Activated naive CD8-positive, alpha-beta T cell (primary cell): ENCODE data around the gene PXN.

Source experiments
- H3K27ac Mint-ChIP-seq: one replicate; pipeline ENCODE4 v1.8.0; 2021; ENCODE audit warnings: mixed read lengths
- H3K27me3 Mint-ChIP-seq: one replicate; pipeline ENCODE4 v1.8.0; 2021; ENCODE audit warnings: mixed read lengths
- H3K36me3 Mint-ChIP-seq: one replicate; pipeline ENCODE4 v1.8.0; 2021; ENCODE audit warnings: mixed read lengths
- H3K4me1 Mint-ChIP-seq: one replicate; pipeline ENCODE4 v1.8.0; 2021; ENCODE audit warnings: low read depth, mixed read lengths
- H3K4me3 Mint-ChIP-seq: one replicate; pipeline ENCODE4 v1.8.0; 2021; ENCODE audit warnings: mild to moderate bottlenecking, mixed read lengths
- H3K9me3 Mint-ChIP-seq: one replicate; pipeline ENCODE4 v1.8.0; 2021; ENCODE audit warnings: low read depth, mixed read lengths

Gene PXN

GRCh38 chr12:120265473-120266179, at the start of gene PXN:
Gene PXN (minus strand): TSS chr12:120265730. CDS start chr12:120265629, 101 bp downstream.
- peak within 1 kb of the TSS; percentile 92 for H3K4me3 Mint-ChIP-seq
- H3K27me3 Mint-ChIP-seq = no peaks in the 10 kb centered on the region
- H3K36me3 Mint-ChIP-seq = no peaks in the 10 kb centered on the region
- peak within 1 kb of the TSS; percentile 85 for H3K27ac Mint-ChIP-seq
- peaks cover 45% of the 10 kb centered on the region for H3K4me1 Mint-ChIP-seq
- H3K9me3 Mint-ChIP-seq = no peaks in the 10 kb centered on the region

DNA sequence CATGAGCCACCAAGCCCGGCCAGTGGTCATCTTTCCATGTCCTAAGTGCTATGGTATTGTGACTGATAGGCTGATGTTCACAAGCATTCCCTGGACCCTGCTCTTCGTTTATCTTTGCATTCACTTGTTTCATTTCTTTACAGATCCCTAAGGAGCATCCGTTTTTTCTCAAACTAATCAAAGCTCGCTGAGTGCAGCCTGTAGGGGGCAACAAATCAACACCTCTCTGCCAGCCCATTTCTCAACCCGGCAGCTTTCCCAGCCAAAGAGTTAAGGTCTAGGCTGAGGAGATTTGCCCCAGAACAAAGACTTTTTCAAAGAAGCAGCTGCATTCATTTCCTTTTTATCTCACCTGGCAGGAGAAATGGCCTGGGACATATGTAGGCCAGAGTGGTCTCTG, 48.7 kb upstream of the PXN start:
- Mint-ChIP-seq H3K4me1 (peaks cover 13% of the 10 kb centered on the region), H3K36me3 (no peaks in the 10 kb centered on the region), H3K27me3 (no peaks in the 10 kb centered on the region), H3K4me3 (no peak overlapping the region), H3K27ac (no peak overlapping the region), H3K9me3 (no peaks in the 10 kb centered on the region)

- no peaks in the 10 kb centered on the region for H3K36me3 Mint-ChIP-seq
- peak within 1 kb of the TSS; percentile 95 for H3K27ac Mint-ChIP-seq
- no peaks in the 10 kb centered on the region for H3K9me3 Mint-ChIP-seq
Measured at GRCh38 chr12:120301962-120302815, 36.7 kb upstream of the PXN start, which contains the start of gene SIRT4. Gene SIRT4 (plus strand): TSS chr12:120302321. CDS start chr12:120303562, 1,241 bp downstream.

GRCh38 chr12:120292661-120293531, 27.4 kb upstream of the PXN start, which contains the start of gene RNU4-1:
Gene RNU4-1 (minus strand): TSS chr12:120293237.
- H3K27ac Mint-ChIP-seq = no peak within 1 kb of the TSS
- no peaks in the 10 kb centered on the region for H3K36me3 Mint-ChIP-seq
- H3K4me3 Mint-ChIP-seq = no peak within 1 kb of the TSS
- H3K4me1 Mint-ChIP-seq = peaks cover 12% of the 10 kb centered on the region
- no peaks in the 10 kb centered on the region for H3K27me3 Mint-ChIP-seq
- H3K9me3 Mint-ChIP-seq = no peaks in the 10 kb centered on the region

More at GRCh38 chr12:120301962-120302815, 36.7 kb upstream of the PXN start, which contains the start of gene SIRT4:
- peak within 1 kb of the TSS; percentile 97 for H3K4me3 Mint-ChIP-seq
- no peaks in the 10 kb centered on the region for H3K27me3 Mint-ChIP-seq
- H3K4me1 Mint-ChIP-seq = peaks cover 9% of the 10 kb centered on the region

DNA sequence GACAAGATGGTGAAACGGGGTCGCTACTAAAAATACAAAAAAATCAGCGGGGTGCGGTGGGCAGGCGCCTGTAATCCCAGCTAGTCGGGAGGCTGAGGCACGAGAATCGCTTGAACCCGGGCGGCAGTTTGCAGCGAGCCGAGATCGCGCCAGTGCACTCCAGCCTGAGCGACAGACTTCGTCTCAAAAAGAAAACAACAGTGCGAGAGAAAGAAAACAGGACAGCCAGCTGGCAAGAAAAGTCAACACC, 26.8 kb upstream of the PXN start:
- peaks cover 12% of the 10 kb centered on the region for H3K4me1 Mint-ChIP-seq
- H3K36me3 Mint-ChIP-seq = no peaks in the 10 kb centered on the region
- H3K9me3 Mint-ChIP-seq = no peaks in the 10 kb centered on the region
- H3K4me3 Mint-ChIP-seq = no peak overlapping the region
- no peak overlapping the region for H3K27ac Mint-ChIP-seq
- no peaks in the 10 kb centered on the region for H3K27me3 Mint-ChIP-seq

DNA sequence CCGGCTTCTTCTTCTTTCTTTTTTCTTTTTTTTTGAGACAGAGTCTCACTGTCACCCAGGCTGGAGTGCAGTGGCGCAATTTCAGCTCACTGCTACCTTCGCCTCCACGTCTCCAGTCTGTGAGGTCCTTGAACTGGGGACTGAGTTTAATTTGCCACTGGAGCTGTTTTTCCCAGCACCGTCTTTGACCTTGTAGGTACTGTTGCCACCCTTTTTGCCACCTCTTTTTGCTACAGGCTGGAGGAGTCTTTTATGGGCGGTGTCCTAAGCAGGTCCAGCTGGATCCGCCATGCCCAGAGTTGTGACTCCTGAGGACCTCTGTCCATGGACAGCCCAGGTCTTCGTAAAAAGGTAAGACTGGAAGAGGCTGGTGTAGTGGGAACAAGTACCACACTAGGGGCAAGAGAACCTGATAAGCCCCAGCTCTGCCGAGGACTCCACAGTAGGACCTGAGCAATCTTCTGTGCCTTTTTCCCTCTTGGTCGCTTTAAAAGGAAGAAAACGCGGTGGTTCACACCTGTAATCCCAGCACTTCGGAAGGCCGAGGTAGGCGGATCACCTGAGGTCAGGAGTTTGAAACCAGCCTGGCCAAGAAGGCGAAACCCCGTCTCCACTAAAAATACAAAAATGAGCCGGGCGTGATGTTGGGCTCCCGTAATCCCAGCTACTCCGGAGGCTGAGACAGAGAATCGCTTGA, 25.2 kb upstream of the PXN start:
- H3K9me3 Mint-ChIP-seq = no peaks in the 10 kb centered on the region
- no peak overlapping the region for H3K4me3 Mint-ChIP-seq
- peaks cover 12% of the 10 kb centered on the region for H3K4me1 Mint-ChIP-seq
- no peaks in the 10 kb centered on the region for H3K27me3 Mint-ChIP-seq
- H3K36me3 Mint-ChIP-seq = no peaks in the 10 kb centered on the region
- H3K27ac Mint-ChIP-seq = peak overlapping the region; percentile 50

DNA sequence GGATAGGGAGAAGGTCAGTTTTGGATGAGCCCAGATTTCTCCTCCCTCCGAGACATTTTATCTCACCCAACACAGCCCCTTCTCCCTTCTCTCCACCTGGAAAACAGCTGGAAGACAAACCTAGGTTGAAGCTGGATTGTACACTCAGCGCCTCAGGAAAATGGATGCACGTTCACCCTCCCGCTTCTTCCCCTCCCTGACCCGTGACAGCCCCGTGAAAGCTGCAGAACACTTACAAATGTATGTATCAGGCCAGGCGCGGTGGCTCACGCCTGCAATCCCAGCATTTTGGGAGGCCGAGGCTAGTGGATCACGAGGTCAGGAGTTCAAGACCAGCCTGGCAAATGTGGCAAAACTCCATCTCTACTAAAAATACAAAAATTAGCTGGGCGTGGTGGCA, 22.0 kb upstream of the PXN start:
- H3K4me1 Mint-ChIP-seq = peaks cover 12% of the 10 kb centered on the region
- H3K27ac Mint-ChIP-seq = no peak overlapping the region
- H3K36me3 Mint-ChIP-seq = no peaks in the 10 kb centered on the region
- H3K9me3 Mint-ChIP-seq = no peaks in the 10 kb centered on the region
- H3K27me3 Mint-ChIP-seq = no peaks in the 10 kb centered on the region
- no peak overlapping the region for H3K4me3 Mint-ChIP-seq

DNA sequence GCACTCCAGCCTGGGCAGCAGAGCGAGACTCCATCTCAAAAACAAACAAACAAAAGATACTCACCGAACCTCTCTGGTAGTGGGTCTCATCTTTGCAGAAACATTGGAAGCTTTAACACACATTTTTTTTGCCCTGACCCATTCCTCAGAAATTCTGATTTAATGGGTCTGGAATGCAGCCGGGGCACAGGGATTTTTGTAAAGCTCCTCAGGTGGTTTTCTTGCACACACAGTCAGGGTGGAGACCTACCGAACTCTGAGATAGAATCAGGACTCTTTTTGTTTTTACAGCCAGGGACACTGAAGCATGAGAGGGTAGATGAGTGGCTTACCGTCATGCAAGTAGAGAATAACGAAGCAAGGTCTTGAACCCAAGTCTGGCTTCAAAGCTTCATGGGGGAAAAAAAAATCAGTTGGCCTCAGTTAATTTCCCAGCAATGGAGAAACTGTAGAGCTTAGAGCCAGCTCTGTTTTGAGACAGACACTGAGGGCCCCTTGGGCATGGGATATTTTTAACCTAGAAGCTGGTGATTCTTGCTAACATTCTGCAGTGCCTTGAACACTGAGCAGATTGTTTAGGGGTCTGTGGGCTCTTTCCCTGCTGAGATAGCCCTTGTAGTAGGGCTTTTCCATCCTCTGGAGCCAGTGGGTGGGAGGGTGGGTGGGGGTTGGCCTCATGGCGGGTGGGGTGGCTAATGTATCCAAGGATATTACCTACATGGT, 21.4 kb upstream of the PXN start:
- Mint-ChIP-seq H3K36me3 (no peaks in the 10 kb centered on the region), H3K27me3 (no peaks in the 10 kb centered on the region), H3K4me1 (peaks cover 12% of the 10 kb centered on the region), H3K9me3 (no peaks in the 10 kb centered on the region), H3K4me3 (no peak overlapping the region), H3K27ac (no peak overlapping the region)

DNA sequence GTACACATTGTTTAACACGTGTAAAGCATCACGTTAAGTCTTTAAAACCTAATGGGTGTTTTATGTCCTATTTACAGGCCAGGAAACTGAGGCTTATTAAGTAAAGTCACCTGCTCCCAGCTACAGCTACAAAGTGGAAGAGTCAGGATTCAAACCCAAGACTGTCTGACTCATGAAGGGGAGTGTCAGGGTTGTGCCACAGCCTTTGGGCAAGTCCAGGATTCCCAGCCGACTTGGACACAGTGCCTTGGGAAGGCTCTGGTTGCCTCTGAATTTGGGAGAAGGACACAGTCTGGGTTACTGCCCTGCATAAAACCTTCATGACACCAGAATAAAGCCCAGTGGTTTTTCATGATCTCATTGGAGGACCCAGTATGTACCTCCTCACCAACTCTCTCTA, 18.9 kb upstream of the PXN start:
- H3K27ac Mint-ChIP-seq = no peak overlapping the region
- no peaks in the 10 kb centered on the region for H3K9me3 Mint-ChIP-seq
- H3K4me3 Mint-ChIP-seq = no peak overlapping the region
- no peaks in the 10 kb centered on the region for H3K36me3 Mint-ChIP-seq
- no peaks in the 10 kb centered on the region for H3K27me3 Mint-ChIP-seq
- H3K4me1 Mint-ChIP-seq = peaks cover 2% of the 10 kb centered on the region

GRCh38 chr12:120283318-120283717, 17.8 kb upstream of the PXN start:
- no peaks in the 10 kb centered on the region for H3K36me3 Mint-ChIP-seq
- H3K9me3 Mint-ChIP-seq = no peaks in the 10 kb centered on the region
- H3K27me3 Mint-ChIP-seq = no peaks in the 10 kb centered on the region
- no peak overlapping the region for H3K27ac Mint-ChIP-seq
- no peak overlapping the region for H3K4me3 Mint-ChIP-seq
- H3K4me1 Mint-ChIP-seq = peaks cover under 1% of the 10 kb centered on the region

GRCh38 chr12:120278137-120279069, 12.9 kb upstream of the PXN start:
- Mint-ChIP-seq H3K4me3 (no peak overlapping the region), H3K9me3 (no peaks in the 10 kb centered on the region), H3K36me3 (no peaks in the 10 kb centered on the region), H3K27me3 (no peaks in the 10 kb centered on the region), H3K4me1 (no peaks in the 10 kb centered on the region), H3K27ac (no peak overlapping the region)

DNA sequence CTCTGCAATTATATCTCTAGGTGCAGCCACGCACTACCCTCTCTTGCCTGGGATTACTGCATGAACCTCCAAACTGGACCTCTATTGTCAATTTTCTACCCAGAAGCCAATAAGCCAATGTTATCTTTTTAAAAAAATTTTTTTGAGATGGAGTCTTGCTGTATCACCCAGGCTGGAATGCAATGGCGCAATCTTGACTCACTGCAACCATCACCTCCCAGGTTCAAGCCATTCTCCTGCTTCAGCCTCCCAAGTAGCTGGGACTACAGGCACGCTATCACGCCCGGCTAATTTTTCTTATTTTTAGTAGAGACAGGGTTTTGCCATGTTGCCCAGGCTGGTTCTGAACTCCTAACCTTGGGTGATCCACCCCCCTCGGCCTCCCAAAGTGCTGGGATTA, 11.2 kb upstream of the PXN start:
- no peak overlapping the region for H3K4me3 Mint-ChIP-seq
- no peaks in the 10 kb centered on the region for H3K9me3 Mint-ChIP-seq
- H3K4me1 Mint-ChIP-seq = no peaks in the 10 kb centered on the region
- H3K36me3 Mint-ChIP-seq = no peaks in the 10 kb centered on the region
- no peak overlapping the region for H3K27ac Mint-ChIP-seq
- H3K27me3 Mint-ChIP-seq = no peaks in the 10 kb centered on the region

- H3K27me3 Mint-ChIP-seq = no peaks in the 10 kb centered on the region
- no peaks in the 10 kb centered on the region for H3K9me3 Mint-ChIP-seq
- H3K27ac Mint-ChIP-seq = no peak overlapping the region
- H3K4me1 Mint-ChIP-seq = peaks cover 24% of the 10 kb centered on the region
- no peak overlapping the region for H3K4me3 Mint-ChIP-seq
- no peaks in the 10 kb centered on the region for H3K36me3 Mint-ChIP-seq
Measured at GRCh38 chr12:120267736-120268135, 2.2 kb upstream of the PXN start.
